ENCODE data around the gene PCDH9.

DNA sequence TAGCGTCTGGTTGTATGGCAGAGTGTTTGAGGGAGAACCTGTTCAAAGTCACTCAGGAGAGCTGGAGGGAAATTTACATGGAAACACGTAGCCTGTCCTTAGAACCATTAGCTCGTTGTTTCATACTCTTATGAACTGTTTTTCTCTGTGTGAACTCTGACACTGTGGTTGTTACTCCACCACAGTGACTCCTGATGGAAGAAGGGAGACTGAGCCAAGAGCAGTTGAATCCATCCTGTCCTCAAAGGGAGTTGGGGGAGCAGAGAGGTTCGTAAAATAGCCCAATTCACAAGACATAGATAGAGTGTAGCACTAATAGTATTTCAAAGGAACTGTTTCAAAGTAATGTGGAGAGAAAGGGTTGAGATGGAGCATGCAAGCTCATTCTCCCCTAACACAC lies 964.8 kb downstream of the PCDH9 start:
- TF ChIP-seq GABPA (IDR thresholded peaks at IDR 0.05; ENCODE audit: low read depth): no peak
- TF ChIP-seq POLR2AphosphoS5 (IDR thresholded peaks at IDR 0.05; ENCODE audit: low read depth): no peak
- TF ChIP-seq, protein P1, sequence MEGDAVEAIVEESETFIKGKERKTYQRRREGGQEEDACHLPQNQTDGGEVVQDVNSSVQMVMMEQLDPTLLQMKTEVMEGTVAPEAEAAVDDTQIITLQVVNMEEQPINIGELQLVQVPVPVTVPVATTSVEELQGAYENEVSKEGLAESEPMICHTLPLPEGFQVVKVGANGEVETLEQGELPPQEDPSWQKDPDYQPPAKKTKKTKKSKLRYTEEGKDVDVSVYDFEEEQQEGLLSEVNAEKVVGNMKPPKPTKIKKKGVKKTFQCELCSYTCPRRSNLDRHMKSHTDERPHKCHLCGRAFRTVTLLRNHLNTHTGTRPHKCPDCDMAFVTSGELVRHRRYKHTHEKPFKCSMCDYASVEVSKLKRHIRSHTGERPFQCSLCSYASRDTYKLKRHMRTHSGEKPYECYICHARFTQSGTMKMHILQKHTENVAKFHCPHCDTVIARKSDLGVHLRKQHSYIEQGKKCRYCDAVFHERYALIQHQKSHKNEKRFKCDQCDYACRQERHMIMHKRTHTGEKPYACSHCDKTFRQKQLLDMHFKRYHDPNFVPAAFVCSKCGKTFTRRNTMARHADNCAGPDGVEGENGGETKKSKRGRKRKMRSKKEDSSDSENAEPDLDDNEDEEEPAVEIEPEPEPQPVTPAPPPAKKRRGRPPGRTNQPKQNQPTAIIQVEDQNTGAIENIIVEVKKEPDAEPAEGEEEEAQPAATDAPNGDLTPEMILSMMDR (IDR thresholded peaks at IDR 0.05; ENCODE audit: insufficient read depth, low read length): no peak
- TF ChIP-seq, protein P2, sequence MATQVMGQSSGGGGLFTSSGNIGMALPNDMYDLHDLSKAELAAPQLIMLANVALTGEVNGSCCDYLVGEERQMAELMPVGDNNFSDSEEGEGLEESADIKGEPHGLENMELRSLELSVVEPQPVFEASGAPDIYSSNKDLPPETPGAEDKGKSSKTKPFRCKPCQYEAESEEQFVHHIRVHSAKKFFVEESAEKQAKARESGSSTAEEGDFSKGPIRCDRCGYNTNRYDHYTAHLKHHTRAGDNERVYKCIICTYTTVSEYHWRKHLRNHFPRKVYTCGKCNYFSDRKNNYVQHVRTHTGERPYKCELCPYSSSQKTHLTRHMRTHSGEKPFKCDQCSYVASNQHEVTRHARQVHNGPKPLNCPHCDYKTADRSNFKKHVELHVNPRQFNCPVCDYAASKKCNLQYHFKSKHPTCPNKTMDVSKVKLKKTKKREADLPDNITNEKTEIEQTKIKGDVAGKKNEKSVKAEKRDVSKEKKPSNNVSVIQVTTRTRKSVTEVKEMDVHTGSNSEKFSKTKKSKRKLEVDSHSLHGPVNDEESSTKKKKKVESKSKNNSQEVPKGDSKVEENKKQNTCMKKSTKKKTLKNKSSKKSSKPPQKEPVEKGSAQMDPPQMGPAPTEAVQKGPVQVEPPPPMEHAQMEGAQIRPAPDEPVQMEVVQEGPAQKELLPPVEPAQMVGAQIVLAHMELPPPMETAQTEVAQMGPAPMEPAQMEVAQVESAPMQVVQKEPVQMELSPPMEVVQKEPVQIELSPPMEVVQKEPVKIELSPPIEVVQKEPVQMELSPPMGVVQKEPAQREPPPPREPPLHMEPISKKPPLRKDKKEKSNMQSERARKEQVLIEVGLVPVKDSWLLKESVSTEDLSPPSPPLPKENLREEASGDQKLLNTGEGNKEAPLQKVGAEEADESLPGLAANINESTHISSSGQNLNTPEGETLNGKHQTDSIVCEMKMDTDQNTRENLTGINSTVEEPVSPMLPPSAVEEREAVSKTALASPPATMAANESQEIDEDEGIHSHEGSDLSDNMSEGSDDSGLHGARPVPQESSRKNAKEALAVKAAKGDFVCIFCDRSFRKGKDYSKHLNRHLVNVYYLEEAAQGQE (IDR thresholded peaks at IDR 0.05; ENCODE audit: insufficient replicate concordance, low read depth): no peak
